Thoracic aorta (tissue), 2 donors: Measurements from ENCODE around the gene PCNT. TPM values are rescaled to one million over a fixed set of nuclear protein-coding genes. Genes with fewer than 3 reads are reported as not detected.

Source experiments
- ATAC-seq: fragments of 150-250 bp; one replicate; pipeline ENCODE4 v1.8.0; 2017; ENCODE audit warnings: low read depth; ENCODE audit not compliant: insufficient number of reproducible peaks, low FRiP score
- DNase-seq: peaks from one replicate; pipeline ENCODE4 v3.0.0-alpha.2; 2020; ENCODE audit warnings: low spot score
- H3K27ac ChIP-seq, 2 donors: fragments of 200-600 bp; sonication (generic); 1 replicate in 1 of 2; 2 replicates in 1 of 2; pipeline ENCODE4 v1.5.1; 2016; ENCODE audit warnings: mild to moderate bottlenecking in 2 of 2, moderate library complexity in 2 of 2
- H3K27me3 ChIP-seq: fragments of 200-600 bp; sonication (generic); replicated peaks from 2 replicates; pipeline ENCODE4 v1.6.0; 2016; ENCODE audit warnings: mild to moderate bottlenecking; ENCODE audit not compliant: insufficient read depth
- H3K36me3 ChIP-seq: fragments of 200-600 bp; sonication (generic); one replicate; pipeline ENCODE4 v1.5.1; 2016
- H3K4me1 ChIP-seq, 2 donors: fragments of 200-600 bp; sonication (generic); 1 replicate in 1 of 2; 2 replicates in 1 of 2; pipeline versions ENCODE4 v1.5.1 to v1.6.0; 2016; ENCODE audit warnings: low read depth in 2 of 2, mild to moderate bottlenecking in 1 of 2; ENCODE audit not compliant: control insufficient read depth in 1 of 2
- H3K4me3 ChIP-seq: fragments of 200-600 bp; sonication (generic); 2 replicates; pipeline ENCODE4 v1.5.1; 2016; ENCODE audit warnings: mild to moderate bottlenecking
- H3K9me3 ChIP-seq: fragments of 200-600 bp; sonication (generic); 2 replicates; pipeline ENCODE4 v1.5.1; 2016
- total RNA-seq, 2 donors: library from RNA; depleted of rRNA; stranded (reverse); fragments of >200 nt; gene quantifications; one replicate each; pipeline versions ENCODE4 v1.1.0 to v1.2.3, GENCODE V29; 2016
- TF ChIP-seq, protein P1 (sequence below): fragments of 200-600 bp; sonication (generic); IDR thresholded peaks from one replicate; pipeline ENCODE4 v1.5.1; 2019; ENCODE audit warnings: antibody characterized with exemption

The PCNT gene
- total RNA-seq, 2 donors from 2014 or later: 46.8 to 51.4 TPM

DNA sequence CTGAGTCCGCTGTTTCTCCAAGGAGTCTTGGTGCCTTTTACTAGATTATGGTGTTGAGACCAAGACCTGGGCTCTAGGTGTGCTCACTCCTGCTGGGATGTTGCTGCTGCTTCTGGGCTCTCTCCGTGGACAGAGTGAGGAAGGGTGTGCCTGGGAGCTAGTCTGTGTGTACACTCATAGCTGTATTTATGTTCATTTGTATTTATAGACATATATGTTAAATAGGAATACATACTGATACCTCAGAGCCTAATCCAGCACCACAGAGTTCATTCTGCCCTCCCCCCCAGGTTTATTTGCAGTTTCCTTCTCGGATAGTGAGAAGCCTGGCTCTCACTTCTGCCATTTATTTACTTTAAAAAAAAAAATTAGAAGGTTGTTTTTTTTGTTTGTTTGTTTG lies 12.6 kb downstream of the PCNT start:
- Histone ChIP-seq H3K4me1 (no peaks in the 10 kb centered on the region), H3K9me3 (no peaks in the 10 kb centered on the region), H3K27ac (no peak overlapping the region), H3K36me3 (peaks cover 15% of the 10 kb centered on the region), H3K4me3 (no peak overlapping the region), H3K27me3 (no peaks in the 10 kb centered on the region)
- TF ChIP-seq, protein P1, sequence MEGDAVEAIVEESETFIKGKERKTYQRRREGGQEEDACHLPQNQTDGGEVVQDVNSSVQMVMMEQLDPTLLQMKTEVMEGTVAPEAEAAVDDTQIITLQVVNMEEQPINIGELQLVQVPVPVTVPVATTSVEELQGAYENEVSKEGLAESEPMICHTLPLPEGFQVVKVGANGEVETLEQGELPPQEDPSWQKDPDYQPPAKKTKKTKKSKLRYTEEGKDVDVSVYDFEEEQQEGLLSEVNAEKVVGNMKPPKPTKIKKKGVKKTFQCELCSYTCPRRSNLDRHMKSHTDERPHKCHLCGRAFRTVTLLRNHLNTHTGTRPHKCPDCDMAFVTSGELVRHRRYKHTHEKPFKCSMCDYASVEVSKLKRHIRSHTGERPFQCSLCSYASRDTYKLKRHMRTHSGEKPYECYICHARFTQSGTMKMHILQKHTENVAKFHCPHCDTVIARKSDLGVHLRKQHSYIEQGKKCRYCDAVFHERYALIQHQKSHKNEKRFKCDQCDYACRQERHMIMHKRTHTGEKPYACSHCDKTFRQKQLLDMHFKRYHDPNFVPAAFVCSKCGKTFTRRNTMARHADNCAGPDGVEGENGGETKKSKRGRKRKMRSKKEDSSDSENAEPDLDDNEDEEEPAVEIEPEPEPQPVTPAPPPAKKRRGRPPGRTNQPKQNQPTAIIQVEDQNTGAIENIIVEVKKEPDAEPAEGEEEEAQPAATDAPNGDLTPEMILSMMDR: no peak
- ATAC-seq (no peak), DNase-seq (no peak)

DNA sequence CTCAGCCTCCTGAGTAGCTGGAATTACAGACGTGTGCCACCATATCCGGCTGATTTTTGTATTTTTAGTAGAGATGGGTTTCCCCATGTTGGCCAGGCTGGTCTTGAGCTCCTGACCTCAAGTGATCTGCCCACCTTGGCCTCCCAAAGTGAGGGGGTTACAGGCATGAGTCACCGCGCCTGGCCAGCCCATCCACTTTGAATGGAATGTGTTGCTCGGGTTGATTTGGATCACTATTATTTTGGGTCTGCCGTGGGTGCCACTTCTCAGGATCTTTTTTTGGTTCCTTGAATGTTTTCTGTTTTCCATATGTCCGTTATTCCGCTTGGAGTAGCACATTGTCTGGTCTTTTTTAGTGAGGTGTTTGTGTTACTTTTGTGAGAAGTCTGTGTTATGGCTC lies 17.0 kb downstream of the PCNT start:
- ATAC-seq (no peak), DNase-seq (no peak)
- Histone ChIP-seq H3K36me3 (peaks cover 12% of the 10 kb centered on the region), H3K27me3 (no peaks in the 10 kb centered on the region), H3K4me3 (no peak overlapping the region), H3K27ac (no peak overlapping the region), H3K4me1 (no peaks in the 10 kb centered on the region), H3K9me3 (no peaks in the 10 kb centered on the region)
- TF ChIP-seq, protein P1: no peak

DNA sequence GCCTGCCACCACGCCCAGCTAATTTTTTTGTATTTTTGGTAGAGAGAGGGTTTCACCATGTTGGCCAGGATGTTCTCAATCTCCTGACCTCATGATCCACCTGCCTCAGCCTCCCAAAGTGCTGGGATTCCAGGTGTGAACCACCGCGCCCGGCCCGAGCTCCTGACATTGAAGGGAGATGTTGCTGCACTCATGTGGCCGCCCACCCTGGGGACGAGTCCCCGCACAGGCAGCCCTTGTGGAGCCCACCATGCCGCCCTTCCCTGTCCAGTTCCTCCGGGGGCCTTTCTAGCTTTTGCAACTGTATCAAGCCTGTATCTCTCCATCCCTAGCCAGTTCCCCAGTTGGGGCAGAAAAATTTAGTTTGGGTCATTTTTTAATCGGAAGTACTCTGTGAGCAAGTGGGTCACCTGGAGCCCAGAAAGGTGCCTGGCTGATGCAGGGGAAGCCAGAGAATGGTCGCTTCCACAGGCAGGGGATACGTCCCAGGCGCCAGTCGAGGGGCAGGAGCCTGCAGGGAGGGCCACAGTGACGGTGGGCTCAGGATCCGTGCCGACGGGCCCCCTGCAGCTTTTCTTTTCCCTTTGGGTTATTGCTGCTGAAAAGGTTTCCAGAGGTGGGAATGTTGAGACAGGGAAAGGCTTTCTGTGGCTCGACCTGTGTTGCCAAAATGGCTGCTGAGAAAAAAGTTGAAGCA lies 20.4 kb downstream of the PCNT start:
- Histone ChIP-seq H3K4me3 (no peak overlapping the region), H3K4me1 (no peaks in the 10 kb centered on the region), H3K27ac (no peak overlapping the region), H3K27me3 (no peaks in the 10 kb centered on the region), H3K36me3 (peaks cover 19% of the 10 kb centered on the region), H3K9me3 (no peaks in the 10 kb centered on the region)
- ATAC-seq (no peak), DNase-seq (no peak)
- TF ChIP-seq, protein P1: no peak

DNA sequence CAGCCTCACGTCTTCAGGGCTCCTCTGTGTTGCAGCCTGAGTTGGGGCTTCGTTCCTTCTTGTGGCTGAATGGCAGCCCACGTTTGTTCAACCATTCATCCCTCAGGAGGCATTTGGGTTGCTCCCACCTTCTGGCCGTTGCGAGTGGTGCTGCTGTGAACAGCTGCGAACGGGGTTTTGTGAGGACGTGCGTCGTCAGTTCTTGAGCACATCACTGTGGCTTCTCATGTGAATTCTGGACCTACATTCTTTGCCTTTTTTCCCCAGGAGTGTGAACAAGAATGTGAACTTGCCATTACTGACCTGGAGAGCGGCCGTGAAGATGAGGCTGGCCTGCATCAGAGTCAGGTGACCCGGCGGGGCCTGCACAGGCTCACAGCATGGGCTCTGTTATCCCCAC lies 21.9 kb downstream of the PCNT start:
- no peaks in the 10 kb centered on the region for H3K27me3 ChIP-seq
- TF ChIP-seq, protein P1: no peak
- H3K9me3 ChIP-seq: no peaks in the 10 kb centered on the region
- no peak overlapping the region for H3K27ac ChIP-seq
- ATAC-seq (no peak), DNase-seq (no peak)
- no peaks in the 10 kb centered on the region for H3K4me1 ChIP-seq
- H3K4me3 ChIP-seq: no peak overlapping the region
- peaks cover 27% of the 10 kb centered on the region for H3K36me3 ChIP-seq

DNA sequence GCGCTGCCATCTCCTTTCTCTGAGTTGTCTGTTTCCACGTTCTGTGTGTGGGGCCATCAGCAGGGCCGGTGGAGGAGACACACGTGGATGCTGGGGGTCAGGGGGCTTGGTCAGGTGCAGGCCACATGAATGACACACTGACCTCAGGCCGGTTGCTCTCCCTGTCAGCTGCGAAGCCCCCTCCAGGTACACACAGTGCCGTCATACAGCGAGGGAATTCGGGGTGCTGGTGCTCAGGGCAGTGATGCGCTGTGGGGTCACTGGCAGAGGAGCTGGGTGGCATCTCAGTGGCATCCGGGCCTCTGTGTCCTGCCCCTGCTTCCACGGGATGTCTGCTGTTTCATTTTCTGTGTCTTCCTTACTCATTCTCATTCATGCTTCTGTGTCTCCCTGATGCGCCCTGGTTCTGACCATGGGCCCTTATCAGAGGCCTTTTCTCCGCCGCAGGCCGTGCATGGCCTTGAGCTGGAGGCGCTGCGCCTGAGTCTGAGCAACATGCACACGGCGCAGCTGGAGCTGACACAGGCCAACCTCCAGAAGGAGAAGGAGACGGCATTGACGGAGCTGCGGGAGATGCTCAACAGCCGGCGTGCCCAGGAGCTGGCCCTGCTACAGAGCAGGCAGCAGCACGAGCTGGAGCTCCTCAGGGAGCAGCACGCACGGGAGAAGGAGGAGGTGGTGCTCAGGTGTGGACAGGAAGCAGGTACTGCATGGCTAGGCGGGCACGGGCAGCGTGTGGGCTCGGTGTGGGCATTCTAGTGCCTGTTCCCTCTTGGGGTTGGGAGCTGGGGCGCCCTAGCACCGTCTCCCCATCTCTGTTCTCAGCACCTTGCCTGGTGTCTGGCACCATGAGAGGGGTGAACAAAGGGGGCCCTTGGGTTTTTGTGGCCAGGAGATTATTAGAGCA lies 22.6 kb downstream of the PCNT start:
- ATAC-seq (no peak), DNase-seq (no peak)
- H3K4me1 ChIP-seq: no peaks in the 10 kb centered on the region
- no peak overlapping the region for H3K27ac ChIP-seq
- H3K4me3 ChIP-seq: no peak overlapping the region
- H3K27me3 ChIP-seq: no peaks in the 10 kb centered on the region
- H3K36me3 ChIP-seq: peaks cover 34% of the 10 kb centered on the region
- TF ChIP-seq, protein P1: no peak
- no peaks in the 10 kb centered on the region for H3K9me3 ChIP-seq
